B cell (primary cell): ENCODE results near the gene ACAP3. TPM values are rescaled to one million over a fixed set of nuclear protein-coding genes. Genes with fewer than 3 reads are reported as not detected.

Experiments
- ATAC-seq: fragments of 200-7000 bp; cut with Tn5 transposase; one replicate; pipeline ENCODE4 v1.10.0; 2021; ENCODE audit warnings: low read depth, mild to moderate bottlenecking, moderate number of reproducible peaks, moderate library complexity
- CTCF ChIA-PET: fragments of 350-600 bp; sonication (Branson Sonifier 250); formaldehyde crosslinking; loops from one replicate; lab custom pipeline; 2021; ENCODE audit warnings: antibody characterized with exemption, inconsistent platforms; lab: Charles Lee
- POLR2A ChIA-PET: fragments of 350-600 bp; sonication (Branson Sonifier 250); formaldehyde crosslinking; loops from one replicate; lab custom pipeline; 2021; ENCODE audit warnings: antibody characterized with exemption; lab: Charles Lee
- DNase-seq: peaks from one replicate; pipeline ENCODE4 v3.0.0; 2013
- H2AFZ ChIP-seq: 2 replicates; pipeline ENCODE4 v1.6.1; 2012; ENCODE audit warnings: mild to moderate bottlenecking, low read depth, low read length; ENCODE audit not compliant: insufficient read depth, poor library complexity, severe bottlenecking
- H3K27ac ChIP-seq, 2 donors: 1 replicate in 1 of 2; 2 replicates in 1 of 2; pipeline ENCODE4 v1.5.1; 2012 to 2013; ENCODE audit warnings: low read length in 2 of 2, mild to moderate bottlenecking in 2 of 2, moderate library complexity in 1 of 2
- H3K27me3 ChIP-seq, 4 experiments: fragments of 200-600 bp in 1 of 4; sonication (generic) in 1 of 4; replicated peaks in 1 of 4; 1 replicate in 2 of 4; 2 replicates in 2 of 4; pipeline versions ENCODE4 v1.6.1 to v1.7.0; 2013 to 2016; ENCODE audit warnings: low read length in 3 of 4, mild to moderate bottlenecking in 2 of 4, mixed read lengths in 1 of 4, moderate library complexity in 1 of 4; ENCODE audit not compliant: insufficient read depth in 4 of 4, control insufficient read depth in 3 of 4; ENCODE audit errors: control extremely low read depth in 1 of 4
- H3K36me3 ChIP-seq, 2 experiments: replicated peaks in 1 of 2; 1 replicate in 1 of 2; 2 replicates in 1 of 2; pipeline versions ENCODE4 v1.6.1 to v1.7.1; 2013; ENCODE audit warnings: low read length in 1 of 2; ENCODE audit not compliant: insufficient read depth in 2 of 2, control insufficient read depth in 1 of 2; ENCODE audit errors: control extremely low read depth in 1 of 2, extremely low read depth in 1 of 2
- H3K4me1 ChIP-seq, 2 donors: fragments of 200-600 bp in 1 of 2; sonication (generic) in 1 of 2; 1 replicate in 1 of 2; 2 replicates in 1 of 2; pipeline versions ENCODE4 v1.5.1 to v1.6.1; 2013 to 2017; ENCODE audit warnings: low read length in 2 of 2; ENCODE audit not compliant: control insufficient read depth in 2 of 2, insufficient read depth in 2 of 2
- H3K4me2 ChIP-seq: replicated peaks from 2 replicates; pipeline ENCODE3; 2012; ENCODE audit warnings: mild to moderate bottlenecking, low read depth, low read length; ENCODE audit not compliant: poor library complexity, severe bottlenecking
- H3K4me3 ChIP-seq, 5 experiments: fragments of 200-600 bp in 1 of 5; sonication (generic) in 1 of 5; 1 replicate in 3 of 5; 2 replicates in 2 of 5; pipeline versions ENCODE4 v1.5.1 to v1.7.0; 2011 to 2016; ENCODE audit warnings: low read length in 4 of 5, mild to moderate bottlenecking in 4 of 5, low read depth in 2 of 5, control low read depth in 1 of 5, moderate library complexity in 1 of 5; ENCODE audit not compliant: insufficient read depth in 1 of 5; ENCODE audit errors: control extremely low read depth in 1 of 5, extremely low read depth in 1 of 5
- H3K79me2 ChIP-seq: fragments of 200-600 bp; sonication (generic); one replicate; pipeline ENCODE4 v1.6.0; 2016; ENCODE audit warnings: low read length; ENCODE audit not compliant: control insufficient read depth, insufficient read depth
- H3K9ac ChIP-seq: fragments of 200-600 bp; sonication (generic); 2 replicates; pipeline ENCODE4 v1.6.1; 2017; ENCODE audit warnings: mild to moderate bottlenecking, low read length, moderate library complexity
- H3K9me3 ChIP-seq, 3 donors: one replicate each; pipeline versions ENCODE4 v1.6.1 to v1.7.1; 2013; ENCODE audit warnings: low read length in 2 of 3; ENCODE audit not compliant: control insufficient read depth in 2 of 3, insufficient read depth in 1 of 3; ENCODE audit errors: control extremely low read depth in 1 of 3
- H4K20me1 ChIP-seq: 2 replicates; pipeline ENCODE4 v1.6.0; 2012; ENCODE audit warnings: mild to moderate bottlenecking, low read length; ENCODE audit not compliant: insufficient read depth, control insufficient read depth, poor library complexity, severe bottlenecking
- H3K27ac Mint-ChIP-seq: one replicate; pipeline ENCODE4 v1.8.0; 2021; ENCODE audit warnings: mixed read lengths
- H3K27me3 Mint-ChIP-seq: one replicate; pipeline ENCODE4 v1.8.0; 2021; ENCODE audit warnings: mixed read lengths
- H3K4me1 Mint-ChIP-seq: one replicate; pipeline ENCODE4 v1.8.0; 2021; ENCODE audit warnings: mixed read lengths
- H3K4me3 Mint-ChIP-seq: one replicate; pipeline ENCODE4 v1.8.0; 2021; ENCODE audit warnings: mixed read lengths
- H3K9me3 Mint-ChIP-seq: one replicate; pipeline ENCODE4 v1.8.0; 2022; ENCODE audit warnings: mixed read lengths; ENCODE audit not compliant: insufficient read depth
- EZH2 ChIP-seq: IDR thresholded peaks from 2 replicates; pipeline ENCODE4 v1.6.1; 2012; ENCODE audit warnings: borderline replicate concordance, low read depth, mild to moderate bottlenecking, moderate library complexity, low read length; ENCODE audit not compliant: insufficient read depth, poor library complexity, severe bottlenecking
- WGBS: methylation state at CpG from one replicate; pipeline ENCODE4 v1.1.5; 2013; ENCODE audit warnings: missing lambda C conversion rate; ENCODE audit not compliant: insufficient coverage; 5-methylcytosine and 5-hydroxymethylcytosine counted together
- intact Hi-C: fragments of 100-400 bp; cut with micrococcal nuclease; formaldehyde crosslinking; loops from one replicate; pipeline ENCODE4 v1.10.0; 2022
- polyA plus RNA-seq: library from polyadenylated mRNA; depleted of rRNA; stranded (reverse); fragments of >200 nt; gene quantifications from 2 replicates; pipeline ENCODE4 v1.2.3, GENCODE V29; 2012
- total RNA-seq, 2 donors: library from RNA; stranded (reverse); fragments of 120-200 nt in 1 of 2; gene quantifications; 1 replicate in 1 of 2; 2 replicates in 1 of 2; pipeline versions ENCODE4 v1.2.3 to v1.2.4, GENCODE V29; 2013 to 2022
- TF ChIP-seq, protein P1 (sequence below): fragments of 200-600 bp; IDR thresholded peaks from one replicate; pipeline ENCODE4 v1.8.0; 2022; ENCODE audit warnings: antibody characterized with exemption, mild to moderate bottlenecking

ACAP3 gene
- total and polyA plus RNA-seq, 2 donors (not counting 1 experiment from before 2014, with no cell fraction given), result 40.7 to 124 TPM

- intact Hi-C loops, result loop anchor here (5.0 kb wide), 3 partner anchors 74 to 294 kb away; partner anchors contain the start of genes B3GALT6, ISG15 and SDF4
- Histone ChIP-seq H3K9ac (peak overlapping the region; percentile 76), H3K4me2 (peak overlapping the region; percentile 99), H3K36me3 (peaks cover 0 to 6% of the 10 kb centered on the region in 2 experiments), H3K4me3 (peak overlapping the region in 4 of 5 experiments; percentile 37 to 73 (median 64)), H3K27me3 (no peaks in the 10 kb centered on the region), H3K79me2 (peaks cover 36% of the 10 kb centered on the region), H2AFZ (peak overlapping the region; percentile 76), H3K4me1 (peaks cover 34 to 47% of the 10 kb centered on the region in 2 donors), H3K9me3 (no peaks in the 10 kb centered on the region), H4K20me1 (peaks cover 44% of the 10 kb centered on the region), H3K27ac (peak overlapping the region; percentile 27 to 63)
- CTCF ChIA-PET, result interaction anchor here (1.2 to 1.6 kb wide), 3 partner anchors 15 to 66 kb away, joined by 5 to 16 read pairs (median 16); no protein-coding TSS in a partner anchor
- peak overlapping the region; percentile 92 for H3K27ac Mint-ChIP-seq
- POLR2A ChIA-PET, result no interaction called here
- H3K4me1 Mint-ChIP-seq, result peaks cover 35% of the 10 kb centered on the region
- ATAC-seq (no peak), DNase-seq (peak; percentile 51)
- H3K4me3 Mint-ChIP-seq, result peak overlapping the region; percentile 88
- TF ChIP-seq, protein P1, sequence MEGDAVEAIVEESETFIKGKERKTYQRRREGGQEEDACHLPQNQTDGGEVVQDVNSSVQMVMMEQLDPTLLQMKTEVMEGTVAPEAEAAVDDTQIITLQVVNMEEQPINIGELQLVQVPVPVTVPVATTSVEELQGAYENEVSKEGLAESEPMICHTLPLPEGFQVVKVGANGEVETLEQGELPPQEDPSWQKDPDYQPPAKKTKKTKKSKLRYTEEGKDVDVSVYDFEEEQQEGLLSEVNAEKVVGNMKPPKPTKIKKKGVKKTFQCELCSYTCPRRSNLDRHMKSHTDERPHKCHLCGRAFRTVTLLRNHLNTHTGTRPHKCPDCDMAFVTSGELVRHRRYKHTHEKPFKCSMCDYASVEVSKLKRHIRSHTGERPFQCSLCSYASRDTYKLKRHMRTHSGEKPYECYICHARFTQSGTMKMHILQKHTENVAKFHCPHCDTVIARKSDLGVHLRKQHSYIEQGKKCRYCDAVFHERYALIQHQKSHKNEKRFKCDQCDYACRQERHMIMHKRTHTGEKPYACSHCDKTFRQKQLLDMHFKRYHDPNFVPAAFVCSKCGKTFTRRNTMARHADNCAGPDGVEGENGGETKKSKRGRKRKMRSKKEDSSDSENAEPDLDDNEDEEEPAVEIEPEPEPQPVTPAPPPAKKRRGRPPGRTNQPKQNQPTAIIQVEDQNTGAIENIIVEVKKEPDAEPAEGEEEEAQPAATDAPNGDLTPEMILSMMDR, result no peak
- no peak for TF ChIP-seq EZH2
- no peaks in the 10 kb centered on the region for H3K27me3 Mint-ChIP-seq
- no peaks in the 10 kb centered on the region for H3K9me3 Mint-ChIP-seq
- WGBS, result 26% methylated on average over 8 of the region's 11 CpGs
Measured at GRCh38 chr1:1306070-1306660, 1.6 kb downstream of the ACAP3 start.
